ENCODE measurements around the gene TRAPPC14. TPM values are rescaled to one million over a fixed set of nuclear protein-coding genes. Genes with fewer than 3 reads are reported as not detected.

TRAPPC14 gene
- total RNA-seq, 1 donor from 2014 or later: 4.3 TPM

- no peak for TF ChIP-seq EZH2phosphoT487 (IDR thresholded peaks at IDR 0.05)
- no peak for TF ChIP-seq CTCF (IDR thresholded peaks at IDR 0.05)
- no peak for TF ChIP-seq EZH2 (IDR thresholded peaks at IDR 0.05)
- Histone ChIP-seq H2AFZ (replicated peaks) (no peak overlapping the region), H4K20me1 (ENCODE audit: low read depth) (peaks cover 32% of the 10 kb centered on the region), H3K27me3 (no peaks in the 10 kb centered on the region), H3K9ac (no peak overlapping the region), H3K4me1 (no peaks in the 10 kb centered on the region), H3K27ac (no peak overlapping the region), H3K79me2 (ENCODE audit: low read depth) (peaks cover 15% of the 10 kb centered on the region), H3K4me3 (no peak overlapping the region), H3F3A (ENCODE audit: low read depth) (peaks cover 40% of the 10 kb centered on the region), H3K4me2 (no peak overlapping the region), H3K9me3 (ENCODE audit: low read depth) (no peaks in the 10 kb centered on the region), H3K36me3 (no peaks in the 10 kb centered on the region)
- peaks cover 8% of the 10 kb centered on the region for H3K27me3 Mint-ChIP-seq (ENCODE audit: insufficient read depth, low read depth)
- peaks cover 7% of the 10 kb centered on the region for H3K36me3 Mint-ChIP-seq
- peaks cover 17% of the 10 kb centered on the region for H3K4me1 Mint-ChIP-seq
- no peaks in the 10 kb centered on the region for H3K9me3 Mint-ChIP-seq
- H3K27ac Mint-ChIP-seq: no peak overlapping the region
- no peak for DNase-seq (ENCODE audit: low spot score)
- H3K4me3 Mint-ChIP-seq: peak overlapping the region; percentile 23
Measured at GRCh38 chr7:100155553-100156317, 2.8 kb downstream of the TRAPPC14 start.

- H3K4me3 ChIP-seq: no peak overlapping the region
- peaks cover 3% of the 10 kb centered on the region for H3K4me1 ChIP-seq
- peaks cover 11% of the 10 kb centered on the region for H3K36me3 Mint-ChIP-seq
- H3K27me3 Mint-ChIP-seq (ENCODE audit: insufficient read depth, low read depth): peaks cover 7% of the 10 kb centered on the region
- H3K27ac Mint-ChIP-seq: no peak overlapping the region
- H3K36me3 ChIP-seq: no peaks in the 10 kb centered on the region
- H3K79me2 ChIP-seq (ENCODE audit: low read depth): peaks cover 24% of the 10 kb centered on the region
- H2AFZ ChIP-seq (replicated peaks): no peak overlapping the region
- no peak overlapping the region for H3K9ac ChIP-seq
- H3K4me1 Mint-ChIP-seq: peaks cover 22% of the 10 kb centered on the region
- no peaks in the 10 kb centered on the region for H3K9me3 Mint-ChIP-seq
- peaks cover 32% of the 10 kb centered on the region for H4K20me1 ChIP-seq (ENCODE audit: low read depth)
- peaks cover 40% of the 10 kb centered on the region for H3F3A ChIP-seq (ENCODE audit: low read depth)
- no peak for TF ChIP-seq EZH2 (IDR thresholded peaks at IDR 0.05)
- no peak for TF ChIP-seq CTCF (IDR thresholded peaks at IDR 0.05)
- TF ChIP-seq EZH2phosphoT487 (IDR thresholded peaks at IDR 0.05): no peak
- H3K27ac ChIP-seq: no peak overlapping the region
- H3K4me3 Mint-ChIP-seq: no peak overlapping the region
- no peak overlapping the region for H3K4me2 ChIP-seq
- no peaks in the 10 kb centered on the region for H3K27me3 ChIP-seq
- H3K9me3 ChIP-seq (ENCODE audit: low read depth): no peaks in the 10 kb centered on the region
- no peak for DNase-seq (ENCODE audit: low spot score)
Measured at GRCh38 chr7:100154651-100155491, 3.7 kb downstream of the TRAPPC14 start.

- H3K9me3 ChIP-seq (ENCODE audit: low read depth): no peaks in the 10 kb centered on the region
- H4K20me1 ChIP-seq (ENCODE audit: low read depth): peaks cover 32% of the 10 kb centered on the region
- peaks cover 3% of the 10 kb centered on the region for H3K4me1 ChIP-seq
- H3K9me3 Mint-ChIP-seq: no peaks in the 10 kb centered on the region
- peaks cover 32% of the 10 kb centered on the region for H3F3A ChIP-seq (ENCODE audit: low read depth)
- H3K36me3 ChIP-seq: no peaks in the 10 kb centered on the region
- no peak overlapping the region for H3K4me3 ChIP-seq
- H3K4me3 Mint-ChIP-seq: peak overlapping the region; percentile 57
- H3K36me3 Mint-ChIP-seq: peaks cover 11% of the 10 kb centered on the region
- peaks cover 18% of the 10 kb centered on the region for H3K4me1 Mint-ChIP-seq
- no peak overlapping the region for H3K27ac Mint-ChIP-seq
- TF ChIP-seq EZH2phosphoT487 (IDR thresholded peaks at IDR 0.05) (no peak), EZH2 (IDR thresholded peaks at IDR 0.05) (no peak), CTCF (IDR thresholded peaks at IDR 0.05) (no peak)
- no peak overlapping the region for H3K4me2 ChIP-seq
- no peaks in the 10 kb centered on the region for H3K27me3 ChIP-seq
- H3K79me2 ChIP-seq (ENCODE audit: low read depth): peaks cover 33% of the 10 kb centered on the region
- H3K27me3 Mint-ChIP-seq (ENCODE audit: insufficient read depth, low read depth): peaks cover 4% of the 10 kb centered on the region
- no peak overlapping the region for H3K27ac ChIP-seq
- DNase-seq (ENCODE audit: low spot score): no peak
- H2AFZ ChIP-seq (replicated peaks): no peak overlapping the region
- H3K9ac ChIP-seq: no peak overlapping the region
Measured at GRCh38 chr7:100153708-100154535, 4.6 kb downstream of the TRAPPC14 start.

Measured in neural progenitor cell (in vitro differentiated cells).